Pulmonary artery endothelial cell (primary cell): ENCODE measurements around the gene TRABD2B. TPM values are rescaled to one million over a fixed set of nuclear protein-coding genes. Genes with fewer than 3 reads are reported as not detected.

Experiments used
- DNase-seq: peaks from one replicate; pipeline ENCODE4 v3.0.0-alpha.2; 2011; ENCODE audit warnings: low read depth, low spot score
- total RNA-seq: library from RNA; depleted of rRNA; stranded (reverse); fragments of >200 nt; gene quantifications from 2 replicates; pipeline ENCODE4 v1.2.3, GENCODE V29; 2014

The TRABD2B gene
- total RNA-seq, 1 donor from 2014 or later = not detected

DNA sequence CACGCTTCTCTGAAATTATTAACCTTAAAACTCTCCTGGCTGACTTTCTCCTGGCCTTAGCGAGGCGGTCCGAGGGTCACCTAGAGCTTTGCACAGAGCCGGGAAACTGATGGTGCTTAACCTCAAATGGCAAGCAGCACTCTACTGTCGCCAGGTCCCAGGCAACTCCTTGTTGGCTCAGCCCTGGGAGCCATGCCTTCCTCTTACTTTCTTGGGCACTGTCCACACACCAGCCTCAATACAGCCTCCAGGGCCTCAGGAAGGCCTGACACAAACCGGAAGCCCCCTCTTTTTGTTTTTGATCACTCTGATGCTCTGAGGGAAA is 3.8 kb downstream of the TRABD2B start:
- DNase-seq = no peak

DNA sequence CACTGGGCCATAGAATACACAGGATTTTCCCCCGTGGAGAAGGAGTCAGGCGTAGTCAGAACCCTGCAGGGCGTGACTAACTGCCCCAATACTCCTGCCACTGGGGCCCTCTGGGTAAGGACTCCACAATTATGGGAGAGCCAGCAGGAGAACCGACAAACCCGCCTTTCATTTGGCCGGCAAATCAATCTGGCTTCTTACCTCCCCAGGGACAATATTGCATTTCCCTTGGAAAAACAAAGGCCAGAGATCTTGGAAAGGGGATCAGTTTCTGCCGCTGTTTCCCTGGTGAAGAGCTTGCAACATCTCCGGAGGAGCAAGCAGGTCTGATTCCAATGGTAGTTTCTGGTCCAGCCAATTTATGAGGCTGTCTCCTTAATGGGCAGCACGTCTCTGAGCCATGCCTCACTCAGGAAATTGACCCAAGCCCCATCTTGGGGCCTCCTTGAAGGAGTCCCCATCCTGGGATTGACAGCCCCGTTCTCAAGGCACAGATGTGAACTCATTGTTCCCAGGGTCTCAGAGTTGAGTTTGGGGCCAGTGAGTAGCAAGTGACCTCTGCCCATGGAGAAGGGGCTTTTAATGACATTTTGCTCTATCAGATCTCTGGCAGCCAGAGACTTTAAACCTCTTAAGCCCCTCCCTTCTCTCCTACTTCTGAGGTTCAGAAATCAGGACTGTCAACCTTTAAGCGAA is 4.3 kb downstream of the TRABD2B start:
- no peak for DNase-seq

DNA sequence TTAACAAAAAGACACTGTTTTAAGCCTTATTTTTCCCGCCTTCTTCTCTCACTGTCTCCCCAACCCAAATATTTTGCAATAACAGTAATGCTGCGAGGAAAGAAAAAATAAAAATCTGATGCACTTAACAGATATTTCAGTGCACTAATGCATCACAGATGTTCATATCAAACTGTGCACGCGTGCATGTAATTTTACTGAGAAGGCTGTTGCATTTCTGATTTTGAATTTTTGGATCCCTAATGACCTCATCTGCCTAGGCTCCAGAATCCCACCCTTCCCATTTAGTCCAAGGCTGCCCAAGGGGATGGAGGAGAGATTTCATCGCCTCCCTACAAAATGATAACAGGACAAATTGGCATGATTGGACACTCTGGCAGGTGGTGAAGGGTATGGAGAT is 5.5 kb downstream of the TRABD2B start:
- no peak for DNase-seq

DNA sequence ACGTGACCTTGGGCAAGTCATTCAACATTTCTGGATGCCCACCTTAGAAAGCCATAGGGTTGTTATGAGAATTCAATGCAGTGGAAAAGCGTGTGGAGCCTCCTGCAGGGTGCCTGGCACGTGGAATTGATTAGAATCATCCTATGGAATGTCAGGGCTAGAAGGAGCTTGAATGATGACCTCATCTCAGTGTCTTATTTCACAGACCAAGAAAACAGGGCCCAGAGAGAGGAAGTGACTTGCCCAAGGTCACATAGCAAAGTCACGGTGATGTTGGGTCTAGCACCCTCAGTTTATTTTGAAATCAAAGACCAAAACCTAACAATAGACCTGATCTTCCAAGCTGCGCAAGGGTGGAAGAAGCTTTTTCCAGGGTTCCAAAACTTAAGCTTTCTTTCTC is 6.0 kb downstream of the TRABD2B start:
- DNase-seq = no peak

DNA sequence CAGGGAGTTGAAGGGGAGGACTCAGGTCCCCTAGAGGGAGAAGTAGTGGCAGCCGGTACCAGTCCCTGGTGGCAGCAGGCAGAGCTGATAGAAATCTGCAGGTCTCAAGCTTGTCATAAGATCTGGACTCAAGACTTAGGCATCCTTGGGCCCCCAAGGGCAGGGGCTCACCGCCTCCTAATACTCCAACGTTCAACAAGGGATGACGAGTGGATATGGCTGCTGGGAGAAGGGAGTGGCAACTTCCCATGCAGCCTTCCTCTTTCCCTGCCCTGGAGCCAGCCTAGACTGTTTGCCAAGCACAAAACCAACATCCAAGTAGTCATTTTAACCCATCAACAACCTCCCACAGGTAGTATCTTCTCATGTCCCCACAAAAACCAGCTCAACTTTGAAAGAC is 6.9 kb downstream of the TRABD2B start:
- DNase-seq = no peak

DNA sequence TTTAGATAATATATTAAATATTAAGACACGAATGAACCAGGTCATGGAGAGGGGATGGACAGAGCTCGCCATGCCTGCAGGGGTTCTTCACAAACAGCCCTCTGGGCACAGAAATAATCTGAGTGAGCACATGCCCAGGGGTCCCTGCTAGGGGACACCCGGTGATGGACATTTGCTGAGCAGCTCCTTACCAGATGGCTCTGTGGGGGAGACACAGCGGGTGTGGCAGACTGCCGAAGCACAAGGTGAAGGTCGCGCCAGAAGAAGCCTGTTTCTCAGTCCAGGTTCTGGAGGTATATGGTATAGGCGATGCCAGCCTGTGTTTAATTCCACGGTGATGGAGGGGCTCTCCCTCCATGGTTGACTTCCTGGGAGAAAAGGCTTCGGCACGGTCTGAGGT is 9.6 kb downstream of the TRABD2B start:
- DNase-seq = no peak

DNA sequence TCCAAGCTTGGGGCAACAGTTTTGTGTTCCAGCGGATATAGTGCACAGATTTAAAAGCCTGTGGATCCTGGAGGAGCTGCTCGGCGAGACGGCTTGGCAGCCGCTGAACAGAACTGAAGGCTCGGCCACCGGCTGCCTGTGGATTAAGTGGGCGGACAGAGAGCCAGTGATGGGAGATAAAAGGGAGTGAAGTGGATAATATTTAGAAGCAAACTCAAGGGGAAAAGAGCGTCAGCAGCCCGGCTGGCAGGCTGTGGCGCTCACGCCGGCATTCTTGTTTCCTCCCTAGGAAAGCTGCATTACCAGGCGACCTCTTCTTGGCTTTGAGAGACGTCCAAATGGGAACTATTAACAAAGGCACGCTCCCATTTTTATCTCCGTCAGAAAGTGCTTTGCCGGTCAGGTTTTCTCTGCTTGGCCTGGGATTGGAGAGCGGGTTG is 10.4 kb downstream of the TRABD2B start:
- no peak for DNase-seq

DNA sequence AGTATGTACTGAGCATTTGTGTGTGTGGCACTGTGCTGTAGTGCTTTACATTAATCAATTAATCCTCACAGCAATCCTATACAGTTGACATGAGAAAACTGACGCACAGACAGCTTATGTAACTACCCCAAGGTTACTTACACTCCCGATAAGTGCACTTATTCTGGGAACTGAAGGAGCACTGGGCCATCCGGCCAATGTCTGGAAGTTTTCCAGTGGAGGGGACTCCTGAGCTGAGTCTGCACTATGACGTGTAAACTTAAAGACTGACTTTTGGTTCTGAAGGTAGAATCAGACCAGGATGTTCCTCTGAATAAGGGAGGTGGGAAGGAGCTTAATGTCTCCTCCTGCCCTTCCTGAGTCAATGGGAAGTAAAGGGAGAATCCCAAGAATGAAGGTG is 12.2 kb downstream of the TRABD2B start:
- DNase-seq = no peak

DNA sequence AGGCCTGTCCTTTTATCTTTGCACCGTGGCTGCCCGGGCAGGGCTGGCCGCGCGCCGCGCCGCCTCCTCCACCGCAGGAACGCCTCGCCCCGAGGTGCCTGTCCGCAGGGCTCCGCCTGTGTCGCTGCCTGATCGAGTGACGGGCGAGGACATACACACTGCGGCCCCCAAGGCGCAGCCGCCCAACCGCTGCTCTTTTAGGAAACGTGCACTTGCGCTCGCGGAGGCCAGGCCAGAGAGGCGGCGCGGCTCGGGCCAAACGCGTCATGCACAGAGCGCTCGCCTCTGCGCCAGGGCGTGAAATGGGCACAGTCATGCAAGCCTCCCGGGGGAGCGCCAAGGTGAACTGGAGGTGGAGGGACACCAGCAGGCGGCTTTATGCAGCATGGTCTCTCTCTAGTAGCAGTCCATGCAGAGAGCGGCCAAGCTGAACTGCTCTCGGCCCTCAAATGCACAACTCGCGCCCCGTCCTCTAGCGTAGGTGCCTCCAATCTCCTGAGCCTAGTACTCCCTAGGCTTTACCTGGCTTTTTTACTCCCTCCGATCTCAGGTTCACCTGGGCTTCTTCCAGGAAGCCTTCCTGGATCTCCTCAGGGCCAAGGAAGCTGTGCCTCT is 12.9 kb downstream of the TRABD2B start:
- DNase-seq = no peak

DNA sequence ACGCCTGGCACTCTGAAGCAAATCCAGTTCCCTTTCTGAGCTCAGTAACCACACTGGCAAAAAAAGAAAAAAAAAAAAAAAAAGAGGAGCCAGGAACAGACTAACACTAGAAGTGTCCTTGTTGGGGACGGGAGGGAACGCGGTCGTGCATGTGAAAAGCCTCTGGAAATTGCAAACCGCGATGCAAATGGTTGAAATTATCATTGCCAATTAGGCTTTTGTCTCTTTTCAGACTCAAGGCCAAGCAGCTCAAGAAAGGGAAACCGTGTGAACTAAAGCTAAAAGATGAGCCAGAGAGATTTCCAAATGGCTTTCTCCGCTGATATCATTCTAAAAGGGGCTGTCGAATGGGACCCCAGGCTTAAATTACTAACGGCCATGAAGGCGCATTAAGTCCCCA is 13.5 kb downstream of the TRABD2B start:
- DNase-seq = no peak

DNA sequence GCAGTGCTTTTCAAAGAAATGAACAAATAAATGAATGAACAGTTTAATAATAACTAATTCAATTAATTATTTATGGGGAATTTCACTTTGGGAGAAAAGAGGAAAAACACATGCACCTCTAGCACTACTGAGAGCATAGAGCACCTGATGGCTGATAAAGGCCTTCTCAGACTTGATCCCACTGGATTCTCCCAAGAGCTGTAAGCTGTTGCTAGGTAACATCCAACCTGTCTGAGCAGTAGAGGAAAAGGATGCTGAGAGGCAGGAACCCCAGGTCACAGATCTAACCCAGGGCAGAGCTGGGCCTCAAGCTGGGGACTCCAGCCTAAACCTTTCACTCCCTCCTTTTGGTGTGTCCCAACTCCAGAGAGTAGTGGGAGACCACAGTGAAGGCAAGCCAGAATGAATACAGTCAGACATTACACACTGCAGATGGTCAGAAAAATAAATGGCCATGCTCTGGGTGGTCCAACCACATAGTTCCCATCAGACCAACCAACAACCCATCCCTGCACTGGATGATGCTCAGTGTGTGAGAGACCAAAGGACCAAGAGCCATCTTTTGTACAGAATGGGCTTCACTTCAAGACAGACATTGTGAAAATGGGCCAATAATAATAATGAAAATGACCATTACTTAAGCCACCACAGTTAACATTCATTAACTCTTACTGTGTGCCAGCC is 15.4 kb downstream of the TRABD2B start:
- DNase-seq = no peak

DNA sequence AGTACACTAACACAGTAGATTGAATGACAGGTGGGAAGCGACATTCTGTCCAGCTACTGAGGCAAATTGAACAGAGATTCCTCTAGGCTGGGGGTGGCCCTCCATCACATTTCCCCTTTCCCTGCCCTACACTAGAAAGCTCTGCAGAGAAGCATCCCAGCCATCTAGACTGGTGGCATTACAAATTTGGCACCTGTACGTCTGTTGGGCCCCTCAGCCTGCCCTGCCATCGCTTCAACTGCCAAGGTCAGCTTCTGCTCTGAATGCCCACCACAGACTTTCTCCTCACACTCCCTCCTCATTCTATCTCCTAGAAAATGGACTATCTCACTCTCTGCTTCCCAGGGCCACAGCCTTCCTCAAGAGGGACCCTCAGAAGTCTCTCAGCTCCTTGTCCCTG is 16.7 kb downstream of the TRABD2B start:
- DNase-seq = no peak

DNA sequence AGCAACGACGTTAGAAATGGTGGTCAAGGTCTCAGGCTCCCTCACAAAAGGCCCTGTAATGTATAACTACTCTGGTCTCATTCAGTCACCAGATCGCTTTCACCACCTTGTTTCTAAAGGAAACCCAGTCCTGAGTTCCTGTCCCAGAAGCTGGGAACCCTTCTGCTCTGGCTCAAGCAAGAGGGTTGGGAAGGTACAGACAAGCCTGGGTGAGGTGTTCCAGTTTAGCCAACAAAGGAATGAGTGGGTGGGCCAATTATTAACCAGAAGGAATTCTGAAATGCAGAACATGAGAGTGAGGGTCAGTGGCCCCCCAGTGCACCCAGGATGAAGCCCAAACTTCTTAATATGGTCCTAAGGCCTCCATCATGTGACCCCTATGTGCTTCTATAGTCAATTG is 17.5 kb downstream of the TRABD2B start:
- no peak for DNase-seq

DNA sequence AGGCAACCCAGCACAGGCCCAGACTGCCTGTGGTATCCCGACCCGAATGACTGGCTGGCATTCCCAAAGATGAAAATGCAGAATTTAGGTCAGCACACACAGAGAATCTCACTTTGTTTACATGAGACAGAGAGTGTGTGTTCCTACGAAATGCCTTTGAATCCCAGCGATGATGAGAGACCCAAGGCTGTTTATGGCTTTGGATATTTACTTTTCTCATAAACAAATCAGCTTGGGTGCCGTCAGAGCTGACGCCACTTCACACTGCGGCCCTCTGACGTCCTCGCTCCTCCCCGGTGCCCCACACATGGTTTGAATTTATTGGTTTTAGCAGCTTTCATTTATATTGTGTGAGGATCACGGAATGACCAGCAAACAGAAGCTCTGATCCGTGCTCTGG is 18.7 kb downstream of the TRABD2B start:
- no peak for DNase-seq

DNA sequence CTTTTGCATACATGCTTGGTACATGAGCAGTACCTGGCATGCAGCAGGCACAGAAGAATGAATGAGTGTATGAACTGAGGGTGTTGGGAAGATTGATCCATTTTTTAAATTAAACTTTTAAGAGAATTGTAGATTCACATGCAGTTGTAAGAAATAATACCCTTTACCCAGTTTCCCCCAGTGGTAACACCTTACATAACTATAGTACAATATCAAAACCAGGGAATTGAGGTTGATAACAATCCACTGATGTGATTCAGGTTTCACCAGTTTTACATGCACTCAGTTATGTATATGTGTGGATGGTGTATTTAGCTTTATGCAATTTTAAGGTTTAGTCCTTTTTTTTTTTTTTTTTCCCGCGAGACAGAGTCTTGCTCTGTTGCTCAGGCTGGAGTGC is 20.5 kb downstream of the TRABD2B start:
- DNase-seq = no peak

DNA sequence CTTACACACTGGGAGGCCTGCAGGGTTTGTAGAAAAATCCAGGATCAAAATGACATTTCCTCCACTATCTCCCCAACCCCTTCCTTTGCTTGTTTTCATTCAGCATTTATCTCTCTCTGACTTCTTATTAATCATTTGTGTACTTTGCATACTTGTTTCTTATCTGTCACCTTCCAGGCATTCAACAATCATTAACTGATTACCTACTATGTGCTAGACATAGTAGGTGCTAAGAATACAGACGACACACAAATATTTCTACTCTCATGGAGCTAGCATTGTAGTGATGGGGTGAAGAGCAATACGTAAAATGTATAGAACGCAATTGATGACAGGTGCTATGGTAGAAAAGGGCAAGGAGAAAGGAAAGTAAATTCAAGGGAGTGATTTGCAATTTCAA is 20.9 kb downstream of the TRABD2B start:
- no peak for DNase-seq

DNA sequence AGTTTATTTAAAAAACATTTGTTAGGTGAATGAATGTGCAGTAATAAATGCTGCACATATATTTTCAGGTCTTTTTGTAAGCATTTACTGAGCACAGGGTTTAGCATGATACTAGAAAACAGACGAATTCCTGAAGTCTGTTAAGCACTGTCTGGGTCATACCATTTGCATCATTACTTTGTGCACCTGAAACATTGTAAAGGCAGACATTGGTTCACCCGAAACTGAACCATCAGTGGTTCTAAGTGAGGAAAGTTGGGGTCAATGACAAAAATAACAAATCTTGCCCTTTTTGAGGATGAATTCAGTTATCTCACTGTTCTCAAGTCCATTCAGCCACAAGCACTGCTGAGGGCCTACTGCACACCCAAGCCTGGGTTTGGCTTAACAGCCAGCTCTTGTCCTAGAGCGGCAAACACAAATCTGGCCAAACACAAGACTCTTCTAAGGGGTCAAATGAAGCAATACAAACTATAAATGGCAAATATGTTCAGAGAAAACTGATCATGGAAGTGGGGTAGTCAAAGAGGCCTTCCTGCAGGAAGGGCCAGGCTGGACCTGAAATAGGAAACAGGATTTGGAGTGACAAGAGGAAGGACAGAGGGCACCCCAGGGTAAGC is 21.8 kb downstream of the TRABD2B start:
- no peak for DNase-seq

DNA sequence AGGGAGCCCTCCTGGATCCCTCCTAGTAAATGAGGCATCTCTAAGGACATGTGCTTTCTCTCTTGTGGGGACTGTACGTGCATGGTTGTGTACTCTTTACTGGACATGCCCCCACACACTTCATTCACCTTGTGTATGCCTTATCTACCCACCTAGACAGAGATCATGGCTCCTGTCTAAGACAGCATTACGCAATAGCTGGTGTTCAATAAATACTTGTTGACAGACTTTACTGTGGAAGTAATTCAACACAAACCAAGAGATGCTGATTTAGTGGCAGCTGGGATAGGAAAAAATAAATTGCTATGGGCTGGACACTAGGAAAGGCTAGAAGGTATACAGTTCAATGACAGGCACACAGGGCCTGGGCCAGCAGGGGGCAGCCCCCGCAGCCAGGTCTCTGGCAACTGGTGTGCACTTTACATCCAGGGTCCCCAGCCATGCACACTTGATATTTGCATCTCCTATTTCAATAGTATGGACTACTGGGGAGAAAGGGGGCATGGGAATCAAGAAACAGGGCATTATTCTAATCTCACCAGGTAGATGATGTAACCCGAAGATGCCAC is 24.2 kb downstream of the TRABD2B start:
- no peak for DNase-seq

DNA sequence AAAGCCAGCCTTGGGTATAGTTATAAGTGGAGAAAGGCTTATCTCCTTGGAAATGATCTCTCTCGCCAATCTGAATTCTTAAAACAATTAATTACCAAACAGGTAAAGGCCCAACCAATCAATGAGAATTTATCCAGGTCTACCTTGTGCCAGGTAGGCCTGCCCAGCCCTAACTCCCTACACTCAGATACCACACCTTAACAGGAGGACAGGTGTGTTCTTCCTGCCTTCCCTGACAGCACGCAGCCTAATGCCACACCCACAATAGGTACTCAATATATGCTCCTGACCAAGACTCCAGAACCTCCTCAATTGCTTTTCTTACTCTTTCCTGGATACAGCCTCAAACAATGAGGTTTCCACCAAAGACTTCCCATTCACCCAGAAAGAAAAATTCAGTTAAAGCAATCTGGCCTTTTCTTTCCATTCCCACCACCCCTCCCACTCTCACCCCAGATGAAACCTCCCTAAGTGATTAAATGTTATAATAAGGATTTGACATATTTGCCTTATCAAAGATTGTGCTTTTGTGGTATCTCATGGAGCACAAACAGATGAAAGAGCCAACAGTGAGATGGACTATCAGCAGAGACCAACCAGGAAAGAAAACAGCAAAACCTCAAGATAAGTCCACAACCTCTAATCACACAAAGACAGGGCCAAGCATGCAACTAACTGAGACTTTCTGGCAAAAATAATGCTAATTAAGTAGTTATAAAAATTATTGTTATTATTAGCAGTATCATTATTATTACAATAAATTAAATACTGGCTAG is 25.6 kb downstream of the TRABD2B start:
- DNase-seq = no peak

DNA sequence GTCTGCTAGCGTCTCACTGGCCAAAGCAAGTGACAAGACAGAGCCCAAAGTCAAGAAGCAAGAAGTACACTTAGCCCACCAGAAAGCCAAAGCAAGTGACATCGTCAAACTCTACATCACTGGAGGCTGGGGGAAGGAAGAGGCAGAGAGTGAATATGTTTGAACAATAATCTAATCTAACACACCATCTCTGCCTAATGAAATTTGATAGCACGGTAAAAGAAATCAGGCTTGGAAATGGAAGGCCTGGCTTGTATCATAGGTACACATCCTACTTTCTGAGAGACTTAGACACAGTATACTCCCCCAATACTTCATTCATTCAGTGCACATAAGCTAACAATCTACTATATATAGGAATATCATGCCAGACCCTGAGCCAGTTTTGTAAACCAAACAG is 26.3 kb downstream of the TRABD2B start:
- DNase-seq = no peak

DNA sequence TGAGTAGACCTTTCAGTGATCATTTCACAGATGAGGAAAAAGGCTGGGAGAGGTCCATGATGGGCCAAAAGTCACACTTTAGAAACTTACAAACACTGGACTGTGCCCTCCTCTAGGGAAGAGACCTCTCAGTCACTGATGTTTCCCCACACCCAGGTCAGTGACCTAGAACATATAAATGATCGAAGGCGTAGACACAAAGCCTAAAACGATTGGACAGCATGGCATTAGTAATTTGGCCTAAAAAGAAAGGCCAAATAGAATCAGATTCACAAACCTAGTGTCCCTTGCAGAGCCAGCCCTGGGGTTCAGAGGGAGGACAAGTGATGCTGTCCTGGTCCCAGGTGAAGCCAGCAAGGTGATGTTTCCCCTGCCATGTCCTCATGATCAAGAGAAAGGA is 27.7 kb downstream of the TRABD2B start:
- no peak for DNase-seq

DNA sequence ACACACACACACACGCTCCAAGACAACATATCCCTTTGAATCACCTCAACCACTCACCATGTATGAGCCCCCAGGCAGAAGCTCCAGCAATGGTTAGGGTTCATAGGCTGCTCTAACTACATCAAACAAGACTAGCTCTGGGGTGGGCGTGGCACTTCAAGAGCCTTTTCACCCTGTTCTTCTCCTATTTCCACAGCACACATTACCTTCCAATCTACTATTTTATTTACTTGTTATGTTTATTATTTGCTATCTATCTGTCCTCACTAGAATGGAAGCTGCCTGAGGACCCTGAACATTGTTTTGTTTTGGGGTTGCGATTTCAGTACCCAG is 28.7 kb downstream of the TRABD2B start:
- DNase-seq = no peak
